SU-DHL-6 (cell line): Measurements from ENCODE around the gene LRRC14B.

Experiments used
- CTCF ChIP-seq: fragments of 200-600 bp; sonication (generic); IDR thresholded peaks from one replicate; pipeline ENCODE4 v1.5.1; 2017; ENCODE audit warnings: antibody characterized with exemption, mild to moderate bottlenecking, low read length, moderate library complexity; ENCODE audit not compliant: insufficient read depth, poor library complexity, severe bottlenecking
- EZH2phosphoT487 ChIP-seq: fragments of 200-600 bp; sonication (generic), shearing (Covaris generic); conservative IDR thresholded peaks from 2 replicates; pipeline ENCODE4 v1.6.1; 2018; ENCODE audit warnings: mild to moderate bottlenecking, antibody characterized with exemption, low read length, moderate library complexity, mixed read lengths

DNA sequence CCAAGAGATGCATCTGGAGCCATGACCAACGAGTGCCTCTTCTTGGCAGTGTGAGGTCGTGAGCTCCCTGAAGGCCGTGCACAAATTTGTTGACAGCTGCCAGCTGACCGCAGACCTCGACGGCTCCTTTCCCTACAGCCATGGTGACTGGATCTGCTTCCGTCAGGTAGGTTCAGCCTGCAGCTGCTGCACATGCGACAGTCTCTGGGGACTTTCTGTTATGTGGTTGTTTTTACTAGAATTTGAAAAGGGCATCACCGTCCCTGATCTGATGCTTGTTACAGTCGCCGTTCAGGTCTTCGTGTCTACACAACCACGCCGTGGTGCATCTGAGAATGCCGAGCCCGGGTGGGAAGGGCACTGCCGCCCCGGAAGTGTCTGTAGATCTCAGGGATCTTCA is 36.5 kb upstream of the LRRC14B start:
- no peak for TF ChIP-seq CTCF
- TF ChIP-seq EZH2phosphoT487, result no peak
